HFF-Myc (cell line): ENCODE data around the gene DCX.

Experiments used
- DNase-seq: peaks from one replicate; pipeline ENCODE4 v3.0.0-alpha.2; 2011; ENCODE audit warnings: low read depth; ENCODE audit errors: extremely low read depth
- H3K4me3 ChIP-seq: replicated peaks from 2 replicates; pipeline ENCODE4 v1.5.1; 2011; ENCODE audit warnings: low read depth, mild to moderate bottlenecking, control low read depth, low read length
- CTCF ChIP-seq: IDR thresholded peaks from 2 replicates; pipeline ENCODE4 v1.5.1; 2012; ENCODE audit warnings: mild to moderate bottlenecking, low read depth, low read length, control low read depth; ENCODE audit errors: missing control alignments

Gene DCX

DNA sequence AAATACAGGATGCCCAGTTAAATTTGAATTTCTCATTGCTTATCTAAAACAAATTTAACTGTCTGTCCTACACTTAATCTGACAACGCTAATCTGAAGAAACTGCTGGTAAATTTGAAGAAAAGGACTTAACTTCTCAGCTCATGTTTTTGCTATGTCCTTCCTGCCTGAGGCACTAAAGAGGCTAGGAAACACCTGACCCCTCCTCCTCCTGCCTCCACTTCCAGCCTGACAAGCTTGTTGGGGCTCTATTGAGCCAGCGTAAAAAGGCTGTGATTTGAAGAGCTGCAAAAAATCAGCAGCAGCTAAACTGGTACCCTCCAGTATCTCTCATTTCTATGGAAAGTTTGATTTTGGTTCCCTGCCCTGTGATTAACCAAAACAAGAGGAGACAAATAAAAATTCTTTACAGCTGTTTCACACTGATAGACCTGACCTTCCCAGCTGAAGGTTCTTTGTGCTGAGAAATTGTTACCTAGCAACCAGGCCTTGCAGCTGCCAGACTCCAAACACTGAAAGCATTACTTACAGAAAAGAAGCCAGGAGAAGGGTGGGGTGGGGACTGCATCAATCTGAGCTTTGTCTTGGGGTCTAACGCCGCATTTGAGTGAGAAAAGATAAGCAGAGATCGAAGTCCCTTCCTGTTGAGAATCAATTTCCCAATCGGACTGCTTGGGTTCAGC, 35.0 kb downstream of the DCX start:
- TF ChIP-seq CTCF: no peak
- no peak overlapping the region for H3K4me3 ChIP-seq
- DNase-seq: no peak

DNA sequence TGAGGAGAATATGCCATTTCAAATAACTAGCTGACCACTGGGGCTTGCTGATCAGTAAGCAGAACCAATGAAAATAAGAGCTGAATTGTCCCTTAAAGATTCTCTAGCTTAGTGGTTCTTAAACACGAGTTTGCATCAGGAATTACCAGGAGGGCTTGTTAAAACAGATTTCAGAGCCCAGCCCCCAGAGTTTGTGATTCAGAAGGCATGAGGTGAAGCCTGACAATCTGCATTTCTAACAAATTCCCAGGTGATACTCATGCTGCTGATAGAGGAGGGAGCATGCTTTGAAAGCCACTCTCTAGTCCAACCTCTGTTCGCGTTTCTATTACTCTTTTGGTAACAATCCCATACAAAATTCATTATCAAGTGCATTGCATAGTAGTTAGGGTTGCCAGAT, 35.5 kb downstream of the DCX start:
- DNase-seq: no peak
- H3K4me3 ChIP-seq: no peak overlapping the region
- no peak for TF ChIP-seq CTCF

DNA sequence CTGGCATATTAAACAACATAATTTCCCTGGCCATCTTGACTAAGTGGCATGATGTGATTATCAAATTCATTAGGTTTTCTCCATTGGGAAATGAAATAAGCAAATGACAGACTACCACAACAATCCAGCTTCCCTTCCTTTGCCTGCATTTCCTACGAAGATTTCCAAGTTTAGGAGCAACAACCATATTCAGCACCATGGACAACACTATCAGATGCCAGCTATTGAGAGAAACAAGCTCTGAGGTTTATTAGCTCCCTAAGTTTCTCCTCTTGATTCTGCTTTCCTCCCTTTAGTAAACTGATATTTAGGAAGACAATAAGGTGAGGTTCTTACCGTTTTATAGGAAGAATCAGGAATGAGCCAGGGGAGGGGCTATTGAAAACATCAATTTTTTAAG, 36.2 kb downstream of the DCX start:
- no peak overlapping the region for H3K4me3 ChIP-seq
- DNase-seq: no peak
- no peak for TF ChIP-seq CTCF

GRCh38 chrX:111372086-111372485, 39.9 kb downstream of the DCX start:
- H3K4me3 ChIP-seq: no peak overlapping the region
- DNase-seq: no peak
- no peak for TF ChIP-seq CTCF

DNA sequence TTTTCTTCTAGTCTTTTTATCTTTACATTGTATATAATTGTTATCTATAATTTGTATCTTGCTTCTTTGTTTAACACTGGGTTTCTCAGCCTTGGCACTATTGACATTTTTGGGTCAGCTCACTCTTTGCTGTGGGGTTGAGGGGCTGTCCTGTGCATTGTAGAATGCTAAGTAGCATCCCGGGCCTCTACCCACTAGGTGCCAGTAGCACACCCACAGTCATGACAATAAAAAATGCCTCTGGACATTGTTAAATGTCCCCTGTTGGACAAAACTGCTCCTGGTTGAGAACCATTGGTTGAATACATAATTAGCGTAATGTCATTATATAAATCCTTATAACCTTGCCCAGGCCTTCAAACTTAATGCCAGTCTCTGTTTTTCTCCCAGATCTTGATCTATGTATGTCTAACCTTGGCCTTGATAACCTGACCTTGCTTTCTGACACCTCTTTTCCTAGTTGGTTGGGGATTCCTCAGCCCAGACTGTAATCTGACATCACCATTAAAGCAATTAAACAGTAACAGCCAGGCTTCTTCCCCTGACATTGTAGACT, 46.1 kb downstream of the DCX start:
- no peak overlapping the region for H3K4me3 ChIP-seq
- no peak for DNase-seq
- no peak for TF ChIP-seq CTCF

- no peak overlapping the region for H3K4me3 ChIP-seq
- TF ChIP-seq CTCF: no peak
- DNase-seq: no peak
Measured at GRCh38 chrX:111363741-111364140, 48.3 kb downstream of the DCX start.

- no peak for TF ChIP-seq CTCF
- H3K4me3 ChIP-seq: no peak overlapping the region
- no peak for DNase-seq
Measured at GRCh38 chrX:111361751-111362150, 50.2 kb downstream of the DCX start.
